ENCODE results near the gene TENT5C.

TENT5C gene

GRCh38 chr1:117573386-117574023, 32.3 kb upstream of the TENT5C start:
- peak in 1 of 2 donors; percentile 15 for DNase-seq

DNA sequence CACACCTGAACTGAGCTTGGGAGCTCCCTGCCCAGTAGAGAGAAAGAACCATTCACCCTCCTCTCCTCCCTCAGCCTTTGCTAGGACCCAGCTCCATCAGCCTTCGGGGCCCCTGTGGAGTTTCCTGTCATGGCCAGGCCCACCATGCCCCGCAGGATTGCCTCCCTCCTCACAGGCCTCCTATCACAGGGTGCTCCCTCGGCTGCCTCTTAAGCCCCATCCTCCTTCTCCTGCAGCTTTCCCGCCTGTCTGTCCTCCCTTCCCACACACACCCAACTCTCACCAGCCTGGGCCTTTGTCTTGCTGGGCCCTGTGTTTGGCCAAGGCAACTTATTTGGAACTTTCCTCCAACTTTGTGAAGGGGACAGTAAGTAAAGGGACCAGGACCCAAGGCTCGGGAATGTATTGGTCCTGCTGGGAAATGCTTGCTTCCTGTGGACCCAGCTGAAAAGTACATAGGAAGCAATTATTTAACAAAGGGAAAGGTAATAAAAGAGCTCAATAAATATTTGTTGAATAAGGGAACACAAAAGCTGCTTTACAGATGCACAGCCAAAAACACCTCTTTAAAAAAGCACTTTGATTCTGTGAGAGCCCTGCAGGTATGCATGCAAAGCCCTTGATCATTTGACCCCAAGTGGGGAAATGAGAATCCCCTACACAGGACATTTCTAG, 31.6 kb upstream of the TENT5C start:
- DNase-seq: no peak

- no peak for DNase-seq
Measured at GRCh38 chr1:117575586-117576225, 30.1 kb upstream of the TENT5C start.

DNA sequence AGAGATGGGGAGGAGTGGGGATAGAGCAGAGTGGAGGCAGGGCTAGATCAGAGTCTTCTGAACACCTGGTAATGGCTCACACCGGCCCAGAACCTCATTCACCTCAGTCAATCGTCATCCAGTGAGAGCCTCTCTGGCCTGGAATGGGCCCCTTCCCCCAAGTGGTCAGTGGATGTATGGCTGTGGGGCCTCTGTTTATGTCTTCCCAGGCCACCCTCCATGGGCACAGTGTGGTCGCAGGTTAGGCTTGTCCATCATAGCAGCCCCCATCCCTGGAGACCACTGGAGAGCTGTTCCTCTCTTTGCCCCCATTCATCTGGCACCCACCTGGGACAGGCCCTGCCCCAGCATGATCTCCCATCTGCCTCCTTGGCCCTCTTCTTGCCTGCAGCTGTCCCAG, 29.6 kb upstream of the TENT5C start:
- no peak for DNase-seq

- DNase-seq: no peak
Measured at GRCh38 chr1:117577191-117577885, 28.5 kb upstream of the TENT5C start.

- no peak for DNase-seq
Measured at GRCh38 chr1:117578466-117578865, 27.4 kb upstream of the TENT5C start.

DNA sequence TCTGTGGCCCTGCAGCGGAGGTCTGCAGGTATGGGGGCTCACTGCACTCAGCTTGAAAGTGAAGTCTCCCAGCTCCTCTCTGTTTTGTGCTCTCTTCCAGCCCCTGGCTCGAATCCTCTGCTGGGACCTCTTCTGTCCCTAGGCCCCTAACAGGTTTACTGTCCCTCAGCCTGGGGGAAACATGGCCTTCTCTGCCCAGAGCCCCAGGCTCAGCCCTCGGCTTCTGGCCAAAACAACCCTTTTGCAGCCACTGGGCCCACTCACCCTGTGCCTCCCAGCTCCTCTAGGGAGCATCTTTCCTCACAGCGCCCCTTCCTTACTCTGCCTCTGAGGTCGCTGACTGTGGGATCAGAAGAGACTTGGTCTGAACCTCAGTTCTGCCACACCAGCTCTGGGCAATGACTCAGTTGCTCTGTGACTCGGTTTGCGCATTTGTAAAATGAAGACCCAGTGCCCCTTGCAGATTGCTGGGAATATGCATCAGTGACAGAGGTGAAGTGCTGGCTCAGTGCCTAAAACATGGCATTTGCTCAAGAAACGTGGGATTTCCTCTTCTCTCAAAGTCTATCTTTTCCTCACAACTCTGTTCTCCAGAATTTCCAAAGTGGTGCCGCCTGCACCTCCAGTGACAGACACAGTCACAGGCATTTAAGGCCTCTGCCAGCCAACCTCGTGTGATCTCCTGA, 26.5 kb upstream of the TENT5C start:
- no peak for DNase-seq

DNA sequence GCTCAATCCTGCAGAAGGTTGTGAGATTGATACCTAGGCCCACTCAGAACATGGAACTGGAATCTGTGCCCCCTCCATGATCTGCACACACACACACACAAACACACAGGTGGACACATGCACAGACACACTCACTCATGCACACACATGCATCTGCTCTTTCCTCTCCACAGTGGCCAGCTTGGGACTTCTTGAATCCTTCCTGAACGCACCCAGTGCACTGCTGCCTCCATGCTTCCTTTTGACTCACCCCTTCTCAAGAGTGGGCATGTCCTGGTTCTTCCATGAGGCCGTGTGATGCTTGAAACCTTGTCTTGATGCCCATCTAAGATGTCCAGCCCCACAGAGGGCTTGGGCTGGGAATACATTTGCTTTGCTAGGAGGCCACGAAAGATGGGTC, 25.4 kb upstream of the TENT5C start:
- no peak for DNase-seq

DNA sequence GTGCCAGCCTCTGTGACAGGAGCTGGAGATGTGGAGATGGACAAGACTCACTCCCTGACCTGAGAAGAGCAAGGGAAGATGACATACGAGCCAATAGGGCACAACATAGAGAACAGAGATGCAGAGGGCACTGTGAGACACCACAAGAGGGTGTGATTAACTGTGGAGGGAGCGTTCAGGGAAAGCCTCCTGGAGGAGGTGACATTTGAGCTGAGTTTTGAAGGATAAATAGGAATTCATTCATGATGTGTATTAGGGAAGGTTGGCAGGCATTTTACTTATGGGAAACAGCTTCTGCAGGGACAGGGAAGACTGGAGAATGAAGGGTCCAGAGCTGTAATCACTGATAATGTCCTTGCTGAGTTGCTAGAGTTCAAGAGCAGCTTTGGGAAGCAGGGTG, 25.0 kb upstream of the TENT5C start:
- no peak for DNase-seq

DNA sequence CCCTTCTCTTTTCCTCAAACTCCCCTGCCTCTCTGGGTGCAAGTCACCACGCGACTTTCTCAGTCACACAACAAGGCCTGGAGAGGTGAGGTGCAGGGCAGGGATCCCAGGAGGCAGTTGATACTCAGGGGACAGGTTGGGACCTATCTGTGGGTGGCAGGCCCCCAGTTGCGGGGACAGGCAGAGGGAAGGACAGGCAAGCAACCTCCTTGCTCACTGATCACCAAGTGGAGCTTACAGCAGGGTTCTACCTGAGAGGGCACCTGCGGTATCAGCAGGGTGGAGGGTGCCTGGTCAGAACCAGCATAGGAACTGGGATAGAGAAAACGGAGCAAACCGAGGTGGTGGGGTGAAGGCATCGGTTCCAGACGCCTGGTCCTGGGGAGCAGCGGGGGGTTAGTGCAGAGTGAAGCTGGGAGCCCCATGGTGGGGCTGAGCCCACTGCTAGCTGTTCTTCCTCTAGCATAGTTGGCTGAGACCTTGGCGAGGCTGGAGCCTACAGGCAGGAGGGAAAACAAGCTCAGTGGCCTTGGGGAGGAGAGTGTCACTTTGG, 24.4 kb upstream of the TENT5C start:
- DNase-seq: no peak

- no peak for DNase-seq
Measured at GRCh38 chr1:117582451-117582850, 23.4 kb upstream of the TENT5C start.

DNA sequence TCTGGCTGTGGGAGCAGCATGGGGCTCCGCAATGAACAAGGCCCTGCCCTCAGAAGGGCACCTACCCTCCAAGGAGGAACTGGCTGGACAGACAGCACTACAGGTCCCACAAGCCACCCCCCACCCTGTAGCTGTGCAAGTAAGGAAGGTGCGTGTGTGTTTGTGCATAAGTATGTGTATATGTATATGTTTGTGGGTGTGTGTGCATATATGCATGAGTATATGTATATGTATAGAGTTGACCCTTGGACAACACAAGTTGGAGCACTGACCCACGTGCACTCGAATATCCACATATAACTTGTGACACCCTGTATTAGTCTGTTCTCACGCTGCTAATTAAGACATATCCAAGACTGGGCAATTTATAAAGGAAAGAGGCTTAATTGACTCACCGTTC, 22.6 kb upstream of the TENT5C start:
- no peak for DNase-seq

DNA sequence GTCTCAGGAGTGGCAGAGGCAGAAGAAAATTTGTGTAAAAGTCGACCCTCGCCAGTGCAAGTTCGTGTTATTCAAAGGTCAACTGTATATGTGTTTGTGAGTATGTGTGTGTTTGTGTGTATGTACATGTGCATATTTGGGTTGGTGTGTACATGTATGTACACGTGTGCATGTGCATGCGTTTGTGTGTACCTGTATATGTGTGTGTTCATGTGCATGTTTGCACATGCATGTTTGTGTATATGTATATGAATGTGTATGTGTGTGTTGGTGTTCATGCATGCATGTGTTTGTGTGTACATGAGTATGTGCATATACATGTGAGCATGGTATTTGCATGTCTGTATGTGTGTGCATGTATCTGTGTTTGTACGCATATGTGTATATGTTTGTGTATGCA, 21.7 kb upstream of the TENT5C start:
- DNase-seq: no peak

GRCh38 chr1:117585086-117585485, 20.8 kb upstream of the TENT5C start:
- no peak for DNase-seq

DNA sequence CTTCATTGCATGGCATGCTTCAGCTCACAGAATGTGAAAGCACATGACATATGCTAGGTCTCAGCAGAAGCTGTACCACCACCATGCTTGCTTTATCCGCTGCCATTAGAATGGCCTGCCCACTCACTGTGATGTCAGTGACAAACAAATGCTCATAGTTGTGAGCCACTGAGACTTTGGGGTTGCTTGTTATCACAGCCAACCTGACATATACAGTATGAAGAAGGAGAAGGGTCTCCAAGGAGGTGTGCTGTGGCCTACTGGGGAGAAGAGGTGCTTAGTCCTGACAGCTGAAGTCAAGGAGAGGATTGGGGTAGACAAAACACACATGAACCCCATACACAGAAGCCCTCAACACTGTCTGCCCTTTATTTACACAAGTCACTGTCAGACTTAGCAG, 19.5 kb upstream of the TENT5C start:
- DNase-seq: no peak

- no peak for DNase-seq
Measured at GRCh38 chr1:117586747-117587498, 18.9 kb upstream of the TENT5C start.

GRCh38 chr1:117587499-117588356, 18.1 kb upstream of the TENT5C start:
- DNase-seq: no peak

- DNase-seq: no peak
Measured at GRCh38 chr1:117589544-117589943, 16.3 kb upstream of the TENT5C start.

DNA sequence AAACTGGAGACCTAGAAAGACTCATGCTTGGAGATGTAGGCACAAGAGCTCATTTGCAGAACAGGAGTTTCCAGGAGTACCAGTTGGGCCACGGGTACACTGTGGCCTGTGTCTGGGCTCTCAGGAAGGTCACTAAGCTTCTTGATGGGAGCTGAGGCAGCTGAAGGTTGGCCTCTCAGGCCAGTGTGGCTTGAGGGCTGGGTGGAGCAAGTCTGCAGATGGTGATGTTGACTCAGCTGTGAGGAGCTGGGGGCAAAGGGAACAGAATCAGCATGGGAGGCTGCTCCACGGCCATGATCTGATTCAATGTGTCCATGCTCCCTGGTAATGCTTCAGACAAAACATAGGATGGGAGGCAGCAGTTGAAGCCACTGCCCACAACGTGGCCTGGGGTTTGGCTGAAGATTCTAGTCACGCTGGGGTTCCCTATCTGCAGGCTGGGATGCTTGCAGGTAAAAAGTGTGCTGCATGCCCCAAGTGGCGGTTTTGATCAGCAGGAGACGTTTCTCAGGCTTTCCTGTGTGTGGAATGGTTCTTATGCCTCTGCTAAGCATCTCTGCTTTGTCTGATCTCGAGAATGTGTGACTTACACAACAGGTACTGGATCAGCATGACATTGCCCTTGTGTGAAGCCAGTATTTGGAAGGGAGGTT, 15.4 kb upstream of the TENT5C start:
- no peak for DNase-seq

DNA sequence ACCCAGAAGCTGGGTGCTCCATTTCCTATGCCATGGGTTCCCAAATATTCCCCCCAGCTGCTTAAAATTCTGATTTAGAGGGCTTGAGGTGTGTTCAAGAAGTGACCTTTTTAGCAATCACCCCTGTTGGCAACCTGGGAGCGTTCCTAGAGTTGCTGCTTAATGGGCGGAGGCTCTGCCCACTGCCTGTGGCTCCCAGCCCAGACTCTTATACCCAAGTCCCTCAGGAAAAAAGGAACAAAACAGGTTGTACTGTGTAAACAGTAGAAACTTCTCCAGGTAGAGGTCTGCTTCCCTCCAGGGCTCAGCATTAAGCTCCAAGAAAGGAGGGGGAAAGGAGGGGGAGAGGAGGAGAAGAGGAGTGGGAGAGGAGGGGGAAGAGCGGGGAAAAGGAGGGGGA, 14.6 kb upstream of the TENT5C start:
- DNase-seq: no peak

DNA sequence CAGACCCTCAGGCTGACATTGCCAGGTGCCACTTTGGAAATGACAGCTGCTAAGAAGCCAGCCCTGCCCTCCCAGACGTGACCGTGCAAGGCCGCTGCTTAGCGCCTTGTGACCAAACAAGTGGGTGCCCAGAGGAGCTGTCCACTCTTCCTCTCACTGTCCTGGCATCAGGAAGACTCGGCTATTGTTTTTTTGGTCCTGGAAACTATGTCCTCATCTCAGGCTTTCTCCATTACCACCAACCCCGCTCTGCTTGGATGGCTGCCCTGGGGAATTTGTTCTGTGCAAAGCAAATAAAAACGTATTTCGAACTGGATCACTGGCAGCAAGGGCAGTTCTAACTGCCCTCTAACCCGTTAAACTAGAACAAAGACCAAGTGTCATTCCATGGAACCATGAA, 13.7 kb upstream of the TENT5C start:
- DNase-seq: no peak
